H1 (cell line): ENCODE data around the gene POU2F1. TPM values are rescaled to one million over a fixed set of nuclear protein-coding genes. Genes with fewer than 3 reads are reported as not detected.

Source experiments
- CTCF ChIA-PET: fragments of 300-600 bp; sonication (Branson Sonifier 250); formaldehyde crosslinking; loops from one replicate; lab custom pipeline; 2021; ENCODE audit not compliant: partially characterized antibody; lab: Charles Lee
- POLR2A ChIA-PET: fragments of 300-600 bp; sonication (Branson Sonifier 250); formaldehyde crosslinking; loops from one replicate; lab custom pipeline; 2021; ENCODE audit warnings: inconsistent platforms; ENCODE audit not compliant: partially characterized antibody; lab: Charles Lee
- DNase-seq, 2 experiments: peaks; one replicate each; pipeline versions ENCODE4 v3.0.0 to v3.0.0-alpha.2; 2010 to 2022; ENCODE audit warnings: low spot score in 2 of 2, low read depth in 1 of 2, mixed read lengths in 1 of 2
- FAIRE-seq: peaks from 2 replicates; lab custom pipeline; 2011; peaks lifted over from hg19 to GRCh38; lab: Jason Lieb, UNC
- H2AFZ ChIP-seq: 2 replicates; pipeline ENCODE4 v1.8.1; 2012; ENCODE audit warnings: low read length, inconsistent platforms
- H2AK5ac ChIP-seq: 2 replicates; pipeline ENCODE4 v1.6.1; 2013; ENCODE audit warnings: low read depth, low read length
- H2BK120ac ChIP-seq: replicated peaks from 2 replicates; pipeline ENCODE3; 2013; ENCODE audit warnings: low read depth, low read length, inconsistent platforms
- H2BK12ac ChIP-seq: 2 replicates; pipeline ENCODE4 v1.6.1; 2013; ENCODE audit warnings: low read depth, low read length
- H2BK15ac ChIP-seq: 2 replicates; pipeline ENCODE4 v1.6.1; 2013; ENCODE audit warnings: low read length
- H2BK20ac ChIP-seq: 2 replicates; pipeline ENCODE4 v1.6.1; 2013; ENCODE audit warnings: low read length
- H2BK5ac ChIP-seq: 2 replicates; pipeline ENCODE4 v1.6.1; 2013; ENCODE audit warnings: low read depth, low read length
- H3K14ac ChIP-seq: 2 replicates; pipeline ENCODE4 v1.6.1; 2013; ENCODE audit warnings: inconsistent platforms; ENCODE audit not compliant: insufficient read length
- H3K18ac ChIP-seq: 2 replicates; pipeline ENCODE4 v1.6.1; 2013; ENCODE audit warnings: low read length; ENCODE audit errors: extremely low read depth
- H3K23ac ChIP-seq: 2 replicates; pipeline ENCODE4 v1.6.1; 2013; ENCODE audit warnings: inconsistent platforms; ENCODE audit not compliant: insufficient read length
- H3K23me2 ChIP-seq: 2 replicates; pipeline ENCODE4 v1.6.1; 2013; ENCODE audit warnings: low read depth, low read length
- H3K27ac ChIP-seq: 2 replicates; pipeline ENCODE4 v1.6.1; 2011; ENCODE audit warnings: low read depth, low read length, inconsistent platforms
- H3K27me3 ChIP-seq, 4 experiments: replicated peaks in 1 of 4; 1 replicate in 1 of 4; 2 replicates in 3 of 4; pipeline versions ENCODE4 v1.6.1 to v1.8.1; 2011 to 2013; ENCODE audit warnings: low read length in 3 of 4, mild to moderate bottlenecking in 3 of 4, inconsistent platforms in 2 of 4, mixed read lengths in 2 of 4, moderate library complexity in 1 of 4; ENCODE audit not compliant: control insufficient read depth in 3 of 4, insufficient read depth in 3 of 4; ENCODE audit errors: extremely low read depth in 1 of 4
- H3K36me3 ChIP-seq, 4 experiments: 2 replicates each; pipeline versions ENCODE4 v1.6.1 to v1.8.1; 2011 to 2013; ENCODE audit warnings: mild to moderate bottlenecking in 4 of 4, low read length in 3 of 4, moderate library complexity in 2 of 4, control low read depth in 1 of 4, inconsistent platforms in 1 of 4; ENCODE audit not compliant: insufficient read depth in 4 of 4, control insufficient read depth in 2 of 4
- H3K4ac ChIP-seq: replicated peaks from 2 replicates; pipeline ENCODE3; 2013; ENCODE audit warnings: low read length, low read depth, mixed read lengths, inconsistent platforms; ENCODE audit not compliant: insufficient read length
- H3K4me1 ChIP-seq, 4 experiments: replicated peaks in 1 of 4; 1 replicate in 1 of 4; 2 replicates in 3 of 4; pipeline versions ENCODE4 v1.6.1 to v1.8.1; 2011 to 2013; ENCODE audit warnings: low read length in 3 of 4, inconsistent platforms in 2 of 4, mixed read lengths in 1 of 4; ENCODE audit not compliant: insufficient read depth in 4 of 4, control insufficient read depth in 3 of 4
- H3K4me2 ChIP-seq, 2 experiments: 2 replicates each; pipeline versions ENCODE4 v1.6.1 to v1.8.1; 2011 to 2013; ENCODE audit warnings: low read depth in 2 of 2, low read length in 2 of 2, control low read depth in 1 of 2, inconsistent platforms in 1 of 2, mild to moderate bottlenecking in 1 of 2; ENCODE audit not compliant: insufficient read depth in 1 of 2
- H3K4me3 ChIP-seq, 4 experiments: fragments of 200-600, 300-600 bp in 1 of 4; sonication (generic), shearing (Covaris generic), sonication (Bioruptor Twin) in 1 of 4; 2 replicates each; pipeline versions ENCODE4 v1.5.1 to v1.8.1; 2011 to 2016; ENCODE audit warnings: low read length in 4 of 4, low read depth in 3 of 4, control low read depth in 2 of 4, inconsistent platforms in 2 of 4, mild to moderate bottlenecking in 2 of 4, mixed read lengths in 1 of 4, moderate library complexity in 1 of 4; ENCODE audit not compliant: insufficient read depth in 2 of 4; ENCODE audit errors: extremely low read depth in 1 of 4
- H3K56ac ChIP-seq: replicated peaks from 2 replicates; pipeline ENCODE3; 2013; ENCODE audit warnings: low read depth, mild to moderate bottlenecking, mixed read lengths, low read length, inconsistent platforms; ENCODE audit not compliant: insufficient read length
- H3K79me1 ChIP-seq: 2 replicates; pipeline ENCODE4 v1.6.1; 2013; ENCODE audit warnings: low read depth, low read length, control low read depth
- H3K79me2 ChIP-seq, 2 experiments: 2 replicates each; pipeline versions ENCODE4 v1.6.1 to v1.8.1; 2012 to 2013; ENCODE audit warnings: low read length in 2 of 2, mild to moderate bottlenecking in 2 of 2, inconsistent platforms in 1 of 2; ENCODE audit not compliant: insufficient read depth in 2 of 2, control insufficient read depth in 1 of 2
- H3K9ac ChIP-seq, 4 experiments: replicated peaks in 1 of 4; 1 replicate in 1 of 4; 2 replicates in 3 of 4; pipeline versions ENCODE4 v1.6.1 to v1.8.1; 2011 to 2013; ENCODE audit warnings: low read depth in 3 of 4, low read length in 3 of 4, control low read depth in 2 of 4, mild to moderate bottlenecking in 2 of 4, moderate library complexity in 2 of 4, inconsistent platforms in 1 of 4; ENCODE audit errors: extremely low read depth in 1 of 4
- H3K9me3 ChIP-seq, 2 experiments: 2 replicates each; pipeline versions ENCODE4 v1.6.1 to v1.8.1; 2012 to 2013; ENCODE audit warnings: mild to moderate bottlenecking in 2 of 2, moderate library complexity in 2 of 2, control low read depth in 1 of 2, inconsistent platforms in 1 of 2, low read depth in 1 of 2, low read length in 1 of 2, mixed read lengths in 1 of 2; ENCODE audit not compliant: insufficient read depth in 2 of 2
- H4K20me1 ChIP-seq, 2 experiments: replicated peaks in 1 of 2; 2 replicates each; pipeline versions ENCODE3 to v1.8.1; 2011 to 2013; ENCODE audit warnings: inconsistent platforms in 2 of 2, low read length in 2 of 2, mild to moderate bottlenecking in 1 of 2; ENCODE audit not compliant: insufficient read depth in 2 of 2, control insufficient read depth in 1 of 2
- H4K5ac ChIP-seq: 2 replicates; pipeline ENCODE4 v1.6.1; 2013; ENCODE audit warnings: low read length, low read depth, mixed read lengths, inconsistent platforms; ENCODE audit not compliant: insufficient read length
- H4K8ac ChIP-seq: 2 replicates; pipeline ENCODE4 v1.8.0; 2013; ENCODE audit warnings: mild to moderate bottlenecking, moderate library complexity, low read length, inconsistent platforms; ENCODE audit not compliant: insufficient read depth; ENCODE audit errors: extremely low read depth
- H4K91ac ChIP-seq: replicated peaks from 2 replicates; pipeline ENCODE3; 2013; ENCODE audit warnings: low read length, mixed read lengths, inconsistent platforms; ENCODE audit not compliant: insufficient read length
- ASH2L ChIP-seq: fragments of 200-600, 300-600 bp; sonication (generic); IDR thresholded peaks from one replicate; pipeline ENCODE4 v1.7.1; 2017; ENCODE audit warnings: low read length
- BRCA1 ChIP-seq: IDR thresholded peaks from 2 replicates; pipeline ENCODE4 v1.6.1; 2012; ENCODE audit warnings: low read depth, low read length, improper control_type of control experiment
- CEBPB ChIP-seq: IDR thresholded peaks from 2 replicates; pipeline ENCODE4 v1.6.1; 2012; ENCODE audit warnings: low read depth, low read length
- CHD1 ChIP-seq: IDR thresholded peaks from 2 replicates; pipeline ENCODE4 v1.6.1; 2012; ENCODE audit warnings: low read depth, low read length, improper control_type of control experiment
- WGBS, 2 experiments: shearing (Covaris generic) in 1 of 2; methylation state at CpG; one replicate each; pipeline versions ENCODE4 v1.1.6 to v1.1.7; 2013 to 2015; ENCODE audit warnings: low lambda C conversion rate in 2 of 2, mixed read lengths in 2 of 2, inconsistent platforms in 1 of 2, low coverage in 1 of 2, missing lambda C conversion rate in 1 of 2; ENCODE audit not compliant: insufficient replicate concordance in 2 of 2, insufficient coverage in 1 of 2, insufficient read length in 1 of 2; ENCODE audit errors: extremely low coverage in 1 of 2, missing lambda C conversion rate in 1 of 2; 5-methylcytosine and 5-hydroxymethylcytosine counted together
- polyA plus RNA-seq, 7 experiments: library from polyadenylated mRNA; depleted of rRNA in 3 of 7; stranded (reverse) in 5 of 7; unstranded in 2 of 7; fragments of >200 nt in 5 of 7; fragments of 200-250 nt in 2 of 7; gene quantifications; 1 replicate in 5 of 7; 2 replicates in 1 of 7; 4 replicates in 1 of 7; pipeline versions ENCODE4 v1.2.1 to v1.2.3, GENCODE V29; 2011 to 2013; ENCODE audit warnings: missing spikeins in 2 of 7, mixed read lengths in 2 of 7
- total RNA-seq: library from RNA; stranded (reverse); fragmentation: NEBNext Ultra II Directional; extraction: Animal tissue kit (Norgen Biotek cat#: 25700); gene quantifications from 2 replicates; pipeline ENCODE4 v1.2.1, GENCODE V29; 2021

POU2F1 gene
- total and polyA plus RNA-seq, 2 of the 8 experiments (the other 6 are each of a cell fraction or from before 2014, with no cell fraction given), result 37.0 to 57.2 TPM

GRCh38 chr1:167392200-167392696, 171.6 kb downstream of the POU2F1 start:
- H3K9ac ChIP-seq, result no peak overlapping the region
- ChIA-PET POLR2A (interaction anchor here (1.0 kb wide), 1 partner anchor 9 kb away, joined by 3 read pairs; no protein-coding TSS in a partner anchor), CTCF (interaction anchor here (0.9 to 1.7 kb wide), 6 partner anchors 9 to 148 kb away, joined by 3 to 7 read pairs (median 4); no protein-coding TSS in a partner anchor)
- H2BK12ac ChIP-seq, result no peak overlapping the region
- H3K4ac ChIP-seq, result no peak overlapping the region
- no peak overlapping the region for H4K8ac ChIP-seq
- H2BK15ac ChIP-seq, result no peak overlapping the region
- no peaks in the 10 kb centered on the region for H3K23me2 ChIP-seq
- H2AK5ac ChIP-seq, result no peak overlapping the region
- H3K23ac ChIP-seq, result no peak overlapping the region
- no peak overlapping the region for H2BK5ac ChIP-seq
- no peak overlapping the region for H4K91ac ChIP-seq
- no peaks in the 10 kb centered on the region for H3K79me2 ChIP-seq
- no peaks in the 10 kb centered on the region for H3K27me3 ChIP-seq
- no peaks in the 10 kb centered on the region for H3K4me1 ChIP-seq
- H3K9me3 ChIP-seq, result no peaks in the 10 kb centered on the region
- WGBS, 2 experiments, result 97% methylated on average over 7 of the region's 7 CpGs; no CpG with 5 or more reads in 1 of the 2 experiments
- H3K4me3 ChIP-seq, result no peak overlapping the region
- FAIRE-seq (no peak), DNase-seq (no peak)
- H4K5ac ChIP-seq, result no peak overlapping the region
- no peak overlapping the region for H3K14ac ChIP-seq
- H3K18ac ChIP-seq, result no peak overlapping the region
- H3K79me1 ChIP-seq, result no peaks in the 10 kb centered on the region
- H2BK20ac ChIP-seq, result no peak overlapping the region
- no peak overlapping the region for H3K56ac ChIP-seq
- H4K20me1 ChIP-seq, result no peaks in the 10 kb centered on the region
- H3K36me3 ChIP-seq, result peaks cover 0 to 44% (median 12%) of the 10 kb centered on the region in 4 experiments; a peak in 6 of 8 replicates
- H3K27ac ChIP-seq, result no peak overlapping the region
- TF ChIP-seq BRCA1 (no peak), CHD1 (no peak), CEBPB (0 out of 2 replicates have a peak, but pooled peaks have one; percentile 29), ASH2L (no peak)
- no peak overlapping the region for H2AFZ ChIP-seq
- no peak overlapping the region for H3K4me2 ChIP-seq
- H2BK120ac ChIP-seq, result no peak overlapping the region
